ENCODE data around the gene SLPI. TPM values are rescaled to one million over a fixed set of nuclear protein-coding genes. Genes with fewer than 3 reads are reported as not detected.
A peak's percentile ranks its signal among the peaks of the same experiment; 100 is the strongest.

Gene SLPI
- total RNA-seq, 1 donor from 2014 or later = 854 TPM

DNA sequence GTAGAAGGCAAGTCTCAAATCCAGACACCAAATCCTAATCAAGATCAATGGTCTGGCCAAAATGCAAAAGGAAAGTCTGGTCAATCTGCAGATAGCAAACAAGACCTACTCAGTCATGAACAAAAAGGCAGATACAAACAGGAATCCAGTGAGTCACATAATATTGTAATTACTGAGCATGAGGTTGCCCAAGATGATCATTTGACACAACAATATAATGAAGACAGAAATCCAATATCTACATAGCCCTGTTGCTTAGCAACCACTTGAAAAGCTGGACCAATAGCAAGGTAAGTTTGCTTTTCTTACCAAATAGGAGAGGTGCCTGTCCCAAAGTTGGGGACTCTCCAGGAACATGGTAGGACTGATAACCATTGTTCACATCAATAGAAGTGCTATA lies 31.2 kb downstream of the SLPI start:
- FAIRE-seq = no peak
- TF ChIP-seq, protein P1, sequence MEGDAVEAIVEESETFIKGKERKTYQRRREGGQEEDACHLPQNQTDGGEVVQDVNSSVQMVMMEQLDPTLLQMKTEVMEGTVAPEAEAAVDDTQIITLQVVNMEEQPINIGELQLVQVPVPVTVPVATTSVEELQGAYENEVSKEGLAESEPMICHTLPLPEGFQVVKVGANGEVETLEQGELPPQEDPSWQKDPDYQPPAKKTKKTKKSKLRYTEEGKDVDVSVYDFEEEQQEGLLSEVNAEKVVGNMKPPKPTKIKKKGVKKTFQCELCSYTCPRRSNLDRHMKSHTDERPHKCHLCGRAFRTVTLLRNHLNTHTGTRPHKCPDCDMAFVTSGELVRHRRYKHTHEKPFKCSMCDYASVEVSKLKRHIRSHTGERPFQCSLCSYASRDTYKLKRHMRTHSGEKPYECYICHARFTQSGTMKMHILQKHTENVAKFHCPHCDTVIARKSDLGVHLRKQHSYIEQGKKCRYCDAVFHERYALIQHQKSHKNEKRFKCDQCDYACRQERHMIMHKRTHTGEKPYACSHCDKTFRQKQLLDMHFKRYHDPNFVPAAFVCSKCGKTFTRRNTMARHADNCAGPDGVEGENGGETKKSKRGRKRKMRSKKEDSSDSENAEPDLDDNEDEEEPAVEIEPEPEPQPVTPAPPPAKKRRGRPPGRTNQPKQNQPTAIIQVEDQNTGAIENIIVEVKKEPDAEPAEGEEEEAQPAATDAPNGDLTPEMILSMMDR (IDR thresholded peaks at IDR 0.05; ENCODE audit: insufficient read depth, low read length, severe bottlenecking) = no peak
- Histone ChIP-seq H3K36me3 (ENCODE audit: control insufficient read depth, insufficient read depth, low read length) (no peaks in the 10 kb centered on the region), H3K4me3 (ENCODE audit: low read depth, low read length) (no peak overlapping the region), H3K27me3 (ENCODE audit: control insufficient read depth, insufficient read depth, low read length) (no peaks in the 10 kb centered on the region)
- DNase-seq (ENCODE audit: low read depth) = peak; percentile 64

DNA sequence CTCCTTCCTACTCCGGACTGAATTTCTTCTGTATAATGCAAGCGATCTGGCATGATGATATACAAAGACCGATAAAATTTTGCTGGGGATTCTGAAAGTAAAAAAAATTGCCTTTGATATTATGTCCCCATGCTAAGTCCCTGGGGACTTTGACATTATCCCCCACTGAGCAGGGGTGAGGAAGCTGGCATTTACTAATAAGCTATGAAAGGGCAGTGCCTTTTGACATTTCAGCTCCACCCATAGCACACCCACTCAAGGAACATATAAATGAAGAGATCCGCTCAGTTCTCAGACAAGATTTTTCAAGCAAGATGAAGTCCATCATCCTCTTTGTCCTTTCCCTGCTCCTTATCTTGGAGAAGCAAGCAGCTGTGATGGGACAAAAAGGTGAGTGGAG lies 33.3 kb downstream of the SLPI start, which contains the start of gene SEMG2:
Gene SEMG2 (plus strand): TSS at position 298 of the 400 bp plus-strand sequence. CDS start 17 bp downstream, at position 315.
- TF ChIP-seq, protein P1 (IDR thresholded peaks at IDR 0.05; ENCODE audit: insufficient read depth, low read length, severe bottlenecking) = no peak
- no peaks in the 10 kb centered on the region for H3K27me3 ChIP-seq (ENCODE audit: control insufficient read depth, insufficient read depth, low read length)
- H3K4me3 ChIP-seq (ENCODE audit: low read depth, low read length) = no peak within 1 kb of the TSS
- no peaks in the 10 kb centered on the region for H3K36me3 ChIP-seq (ENCODE audit: control insufficient read depth, insufficient read depth, low read length)
- DNase-seq (ENCODE audit: low read depth) (no peak), FAIRE-seq (no peak)

GRCh38 chr20:45218636-45219035 lies 35.7 kb downstream of the SLPI start:
- H3K36me3 ChIP-seq (ENCODE audit: control insufficient read depth, insufficient read depth, low read length) = no peaks in the 10 kb centered on the region
- DNase-seq (ENCODE audit: low read depth) = no peak
- no peaks in the 10 kb centered on the region for H3K27me3 ChIP-seq (ENCODE audit: control insufficient read depth, insufficient read depth, low read length)
- FAIRE-seq = no peak
- no peak overlapping the region for H3K4me3 ChIP-seq (ENCODE audit: low read depth, low read length)
- TF ChIP-seq, protein P1 (IDR thresholded peaks at IDR 0.05; ENCODE audit: insufficient read depth, low read length, severe bottlenecking) = no peak

- Histone ChIP-seq H3K36me3 (ENCODE audit: control insufficient read depth, insufficient read depth, low read length) (no peaks in the 10 kb centered on the region), H3K4me3 (ENCODE audit: low read depth, low read length) (no peak overlapping the region), H3K27me3 (ENCODE audit: control insufficient read depth, insufficient read depth, low read length) (no peaks in the 10 kb centered on the region)
- TF ChIP-seq, protein P1 (IDR thresholded peaks at IDR 0.05; ENCODE audit: insufficient read depth, low read length, severe bottlenecking) = no peak
- DNase-seq (ENCODE audit: low read depth) (no peak), FAIRE-seq (no peak)
Measured at GRCh38 chr20:45218124-45218523, 36.2 kb downstream of the SLPI start.

DNA sequence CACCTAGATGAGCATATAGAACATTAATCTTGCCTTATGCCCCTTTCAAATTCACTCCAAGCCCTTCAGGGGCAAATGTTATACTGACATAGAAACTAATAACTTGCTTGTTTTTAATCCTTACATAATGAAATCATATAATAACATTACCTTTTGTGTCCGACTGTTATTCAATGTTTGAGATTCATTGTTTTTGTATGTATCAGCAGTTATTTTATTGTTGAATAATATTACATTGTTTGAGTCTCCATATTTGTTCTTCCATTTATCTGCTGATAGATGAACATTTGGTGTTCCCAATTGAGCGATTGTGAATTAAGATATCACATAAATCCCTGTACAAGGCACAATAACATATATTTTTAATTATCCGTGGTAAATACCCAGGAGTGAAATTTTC lies 41.5 kb downstream of the SLPI start:
- Histone ChIP-seq H3K36me3 (ENCODE audit: control insufficient read depth, insufficient read depth, low read length) (no peaks in the 10 kb centered on the region), H3K27me3 (ENCODE audit: control insufficient read depth, insufficient read depth, low read length) (peaks cover 3% of the 10 kb centered on the region), H3K4me3 (ENCODE audit: low read depth, low read length) (no peak overlapping the region)
- DNase-seq (ENCODE audit: low read depth) (no peak), FAIRE-seq (no peak)
- TF ChIP-seq, protein P1 (IDR thresholded peaks at IDR 0.05; ENCODE audit: insufficient read depth, low read length, severe bottlenecking) = no peak

Data from bronchial epithelial cell (primary cell).